GM15510 (cell line): ENCODE results near the gene RABL6.

Experiments used
- POLR2A ChIP-seq: IDR thresholded peaks from 3 replicates; pipeline ENCODE4 v1.6.1; 2011; ENCODE audit warnings: borderline replicate concordance; ENCODE audit not compliant: insufficient read length; ENCODE audit errors: extremely low read depth

The RABL6 gene

GRCh38 chr9:136856079-136856476 is 48.3 kb downstream of the RABL6 start:
- TF ChIP-seq POLR2A: no peak

GRCh38 chr9:136856541-136857141 is 48.9 kb downstream of the RABL6 start:
- TF ChIP-seq POLR2A: no peak

- TF ChIP-seq POLR2A: no peak
Measured at GRCh38 chr9:136857166-136857565, 49.4 kb downstream of the RABL6 start.

GRCh38 chr9:136857581-136858412 is 50.0 kb downstream of the RABL6 start:
- TF ChIP-seq POLR2A: peak; percentile 8

GRCh38 chr9:136858452-136858843 is 50.7 kb downstream of the RABL6 start:
- no peak for TF ChIP-seq POLR2A

- TF ChIP-seq POLR2A: no peak
Measured at GRCh38 chr9:136858844-136859757, 51.4 kb downstream of the RABL6 start.

- no peak for TF ChIP-seq POLR2A
Measured at GRCh38 chr9:136860529-136860928, 52.8 kb downstream of the RABL6 start.

- TF ChIP-seq POLR2A: no peak
Measured at GRCh38 chr9:136860933-136861873, 53.5 kb downstream of the RABL6 start.

- TF ChIP-seq POLR2A: no peak
Measured at GRCh38 chr9:136861874-136862457, 54.2 kb downstream of the RABL6 start.

- no peak for TF ChIP-seq POLR2A
Measured at GRCh38 chr9:136862849-136863622, 55.3 kb downstream of the RABL6 start.

GRCh38 chr9:136863623-136864273 is 56.0 kb downstream of the RABL6 start:
- no peak for TF ChIP-seq POLR2A

- TF ChIP-seq POLR2A: no peak
Measured at GRCh38 chr9:136865041-136865767, 57.5 kb downstream of the RABL6 start.
